Stomach (tissue), 19 donors: ENCODE results near the gene SHISA3. TPM values are rescaled to one million over a fixed set of nuclear protein-coding genes. Genes with fewer than 3 reads are reported as not detected.

Experiments
- DNase-seq, 2 donors: peaks; one replicate each; pipeline versions ENCODE4 v3.0.0 to v3.0.0-alpha.2; 2013 to 2019
- H3K27ac ChIP-seq, 5 donors: fragments of 200-600 bp in 4 of 5; sonication (generic) in 4 of 5; one replicate each; pipeline ENCODE4 v1.5.1; 2013 to 2019; ENCODE audit warnings: mild to moderate bottlenecking in 1 of 5, moderate library complexity in 1 of 5
- H3K27me3 ChIP-seq, 3 donors: fragments of 200-600 bp; sonication (generic); one replicate each; pipeline ENCODE4 v1.5.1; 2017 to 2019; ENCODE audit warnings: mixed run types in 1 of 3
- H3K36me3 ChIP-seq, 4 donors: fragments of 200-600 bp; sonication (generic); 1 replicate in 3 of 4; 2 replicates in 1 of 4; pipeline ENCODE4 v1.5.1; 2016 to 2019
- H3K4me1 ChIP-seq, 4 donors: fragments of 200-600 bp; sonication (generic); one replicate each; pipeline ENCODE4 v1.5.1; 2016 to 2019
- H3K4me3 ChIP-seq, 4 donors: fragments of 200-600 bp; sonication (generic) in 3 of 4; one replicate each; pipeline ENCODE4 v1.5.1; 2016 to 2019; ENCODE audit warnings: mild to moderate bottlenecking in 1 of 4
- H3K9me3 ChIP-seq, 4 donors: fragments of 200-600 bp; sonication (generic); one replicate each; pipeline ENCODE4 v1.5.1; 2016 to 2019
- EP300 ChIP-seq: sonication (generic); formaldehyde crosslinking; IDR thresholded peaks from one replicate; pipeline ENCODE4 v1.6.1; 2017; ENCODE audit warnings: antibody characterized with exemption
- POLR2A ChIP-seq, 4 donors: fragments of 450-650 bp; IDR thresholded peaks; one replicate each; pipeline ENCODE4 v1.6.1; 2016; ENCODE audit warnings: antibody characterized with exemption in 4 of 4, control low read depth in 2 of 4, mild to moderate bottlenecking in 1 of 4, moderate library complexity in 1 of 4
- POLR2AphosphoS5 ChIP-seq, 3 donors: sonication (generic); formaldehyde crosslinking; IDR thresholded peaks; one replicate each; pipeline ENCODE4 v1.6.1; 2016; ENCODE audit warnings: antibody characterized with exemption in 3 of 3
- WGBS, 5 donors: extraction: QIAGEN DNeasy Blood & Tissue Kit in 3 of 5; methylation state at CpG; one replicate each; pipeline versions ENCODE4 v1.1.5 to v1.1.7; 2013 to 2018; 5-methylcytosine and 5-hydroxymethylcytosine counted together
- intact Hi-C: fragments of 100-400 bp; cut with DNase I; formaldehyde crosslinking; loops from one replicate; pipeline ENCODE4 v1.15.1; 2023; ENCODE audit warnings: low total_unique reads
- long read RNA-seq, 10 donors: transcript quantifications; one replicate each; lab custom pipeline, GENCODE V29; 2026
- polyA plus RNA-seq, 3 donors: library from polyadenylated mRNA; stranded (reverse); fragments of 200-250 nt; gene quantifications; one replicate each; pipeline ENCODE4 v1.2.3, GENCODE V29; 2013
- total RNA-seq, 5 donors: library from RNA; depleted of rRNA; stranded (reverse); fragments of >200 nt; gene quantifications; one replicate each; pipeline versions ENCODE4 v1.1.0 to v1.2.3, GENCODE V29; 2014 to 2016
- TF ChIP-seq, protein P1 (sequence below), 7 experiments: fragments of 450-650 bp in 4 of 7; fragments of 200-600 bp in 3 of 7; sonication (generic) in 3 of 7; IDR thresholded peaks; one replicate each; pipeline ENCODE4 v1.5.1; 2016 to 2019; ENCODE audit warnings: antibody characterized with exemption in 7 of 7, control low read depth in 2 of 7, mild to moderate bottlenecking in 1 of 7
- donor health status: healthy with polysubstance abuse.
- donor health status: Bipolar disorder and iron deficiency.
- donor health status: healthy.

SHISA3 gene
- total RNA-seq: 1 to 10 TPM; 1.2 to 8.4 (median 4.9) TPM
- 1 to 10 TPM in 1 of 3 donors, under 1 TPM in 1, not detected in 1; 0.44 to 1.5 TPM for polyA plus RNA-seq
- long read RNA-seq, donor 1, transcript SHISA3-201 (2 exons, 1,971 nt): major isoform, 21 of 21 reads
- long read RNA-seq, donor 1, partial matches to known transcripts: 0 of 21 reads
- long read RNA-seq, donor 1, other reads (novel, unspliced or antisense): 0 of 21 reads
- long read RNA-seq, donor 2, transcript SHISA3-201 (2 exons, 1,971 nt): major isoform, 7 of 7 reads
- long read RNA-seq, donor 2, partial matches to known transcripts: 0 of 7 reads
- long read RNA-seq, donor 2, other reads (novel, unspliced or antisense): 0 of 7 reads
- long read RNA-seq, donor 3, partial matches to known transcripts: 0 of 3 reads
- long read RNA-seq, donor 3, other reads (novel, unspliced or antisense): 0 of 3 reads
- long read RNA-seq, donor 4, partial matches to known transcripts: 0 of 3 reads
- long read RNA-seq, donor 4, other reads (novel, unspliced or antisense): 0 of 3 reads
- long read RNA-seq, donor 5, transcript SHISA3-201 (2 exons, 1,971 nt): major isoform, 48 of 48 reads
- long read RNA-seq, donor 5, partial matches to known transcripts: 0 of 48 reads
- long read RNA-seq, donor 5, other reads (novel, unspliced or antisense): 0 of 48 reads
- long read RNA-seq, donor 6: 0 reads
- long read RNA-seq, donor 7, transcript SHISA3-201 (2 exons, 1,971 nt): major isoform, 40 of 40 reads
- long read RNA-seq, donor 7, partial matches to known transcripts: 0 of 40 reads
- long read RNA-seq, donor 7, other reads (novel, unspliced or antisense): 0 of 40 reads
- long read RNA-seq, donor 8, transcript SHISA3-201 (2 exons, 1,971 nt): major isoform, 8 of 8 reads
- long read RNA-seq, donor 8, partial matches to known transcripts: 0 of 8 reads
- long read RNA-seq, donor 8, other reads (novel, unspliced or antisense): 0 of 8 reads
- long read RNA-seq, donor 9, transcript SHISA3-201 (2 exons, 1,971 nt): major isoform, 24 of 24 reads
- long read RNA-seq, donor 9, partial matches to known transcripts: 0 of 24 reads
- long read RNA-seq, donor 9, other reads (novel, unspliced or antisense): 0 of 24 reads
- long read RNA-seq, donor 10, partial matches to known transcripts: 0 of 2 reads
- long read RNA-seq, donor 10, other reads (novel, unspliced or antisense): 0 of 2 reads

DNA sequence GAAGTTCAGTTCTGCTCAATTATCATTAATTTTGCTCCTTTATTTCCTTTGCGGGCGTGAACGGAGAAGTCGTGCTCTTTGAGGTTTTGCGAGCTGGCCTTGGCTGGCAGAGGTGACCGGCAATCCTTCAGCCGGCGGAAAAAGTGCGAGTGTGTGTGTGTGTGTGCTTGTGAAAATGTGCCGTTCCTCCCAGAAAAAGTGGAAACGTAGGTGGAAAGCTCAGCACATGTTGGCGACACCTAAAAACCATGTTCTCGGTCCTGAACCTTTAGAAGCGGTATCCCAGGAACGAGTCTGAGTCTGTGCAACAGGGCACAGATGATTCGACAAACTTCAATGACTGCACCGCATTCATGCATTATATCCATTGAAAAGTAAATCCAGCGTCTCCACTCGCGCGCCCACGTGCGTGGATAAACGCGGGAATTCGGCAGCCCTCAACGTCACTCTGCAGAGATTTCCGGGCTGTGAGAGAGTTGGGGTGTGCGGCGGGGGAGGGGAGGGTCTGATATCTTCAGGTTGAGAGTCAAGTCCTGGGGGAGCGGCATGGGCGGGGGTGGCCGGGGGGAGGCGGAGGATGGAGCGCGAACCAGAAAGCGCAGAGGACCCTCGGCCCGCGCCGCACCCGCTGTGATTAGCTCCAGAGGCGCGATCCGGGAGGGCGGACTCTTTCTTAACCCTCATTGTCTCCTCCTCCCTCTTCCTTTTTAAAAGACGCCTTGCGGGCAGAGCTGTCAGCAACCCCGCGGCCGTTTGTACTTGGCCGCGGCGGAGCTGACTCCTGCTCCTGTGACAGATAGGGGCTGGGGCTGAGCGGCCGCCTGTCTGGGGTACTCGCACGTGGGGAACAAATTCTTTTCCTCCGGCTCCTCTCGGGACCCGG is at the start of gene SHISA3:
Gene SHISA3, plus strand, starts transcription at position 737 of the 883 bp plus-strand sequence. CDS start 569 bp downstream, outside the sequence.
- H3K36me3 ChIP-seq: no peaks in the 10 kb centered on the region
- peaks cover 29 to 33% (median 31%) of the 10 kb centered on the region in 4 donors for H3K4me1 ChIP-seq
- TF ChIP-seq, protein P1, sequence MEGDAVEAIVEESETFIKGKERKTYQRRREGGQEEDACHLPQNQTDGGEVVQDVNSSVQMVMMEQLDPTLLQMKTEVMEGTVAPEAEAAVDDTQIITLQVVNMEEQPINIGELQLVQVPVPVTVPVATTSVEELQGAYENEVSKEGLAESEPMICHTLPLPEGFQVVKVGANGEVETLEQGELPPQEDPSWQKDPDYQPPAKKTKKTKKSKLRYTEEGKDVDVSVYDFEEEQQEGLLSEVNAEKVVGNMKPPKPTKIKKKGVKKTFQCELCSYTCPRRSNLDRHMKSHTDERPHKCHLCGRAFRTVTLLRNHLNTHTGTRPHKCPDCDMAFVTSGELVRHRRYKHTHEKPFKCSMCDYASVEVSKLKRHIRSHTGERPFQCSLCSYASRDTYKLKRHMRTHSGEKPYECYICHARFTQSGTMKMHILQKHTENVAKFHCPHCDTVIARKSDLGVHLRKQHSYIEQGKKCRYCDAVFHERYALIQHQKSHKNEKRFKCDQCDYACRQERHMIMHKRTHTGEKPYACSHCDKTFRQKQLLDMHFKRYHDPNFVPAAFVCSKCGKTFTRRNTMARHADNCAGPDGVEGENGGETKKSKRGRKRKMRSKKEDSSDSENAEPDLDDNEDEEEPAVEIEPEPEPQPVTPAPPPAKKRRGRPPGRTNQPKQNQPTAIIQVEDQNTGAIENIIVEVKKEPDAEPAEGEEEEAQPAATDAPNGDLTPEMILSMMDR (IDR thresholded peaks at IDR 0.05): no peak
- TF ChIP-seq POLR2A (IDR thresholded peaks at IDR 0.05): no peak
- TF ChIP-seq EP300: no peak
- TF ChIP-seq POLR2AphosphoS5 (IDR thresholded peaks at IDR 0.05): no peak
- H3K4me3 ChIP-seq: peak within 1 kb of the TSS; percentile 49 to 68 (median 55)
- H3K27me3 ChIP-seq: peaks cover 0 to 81% (median 44%) of the 10 kb centered on the region in 3 donors
- 3 to 9% (median 4%) methylated on average over 37 to 61 of the region's 61 CpGs for WGBS, 5 donors
- H3K27ac ChIP-seq: peak within 1 kb of the TSS in 3 of 5 donors; percentile 8 to 49 (median 20)
- no peaks in the 10 kb centered on the region for H3K9me3 ChIP-seq
- DNase-seq: peak in 1 of 2 donors; percentile 67
- intact Hi-C loops: no loop called here

GRCh38 chr4:42348247-42348646 is 49.0 kb upstream of the SHISA3 start:
- Histone ChIP-seq H3K27ac (no peak overlapping the region), H3K27me3 (no peaks in the 10 kb centered on the region), H3K4me1 (no peaks in the 10 kb centered on the region), H3K4me3 (no peak overlapping the region), H3K9me3 (no peaks in the 10 kb centered on the region), H3K36me3 (no peaks in the 10 kb centered on the region)
- DNase-seq: no peak
- 62 to 76% (median 71%) methylated on average over 2 of the region's 2 CpGs for WGBS, 5 donors
- TF ChIP-seq POLR2A (IDR thresholded peaks at IDR 0.05) (no peak), POLR2AphosphoS5 (IDR thresholded peaks at IDR 0.05) (no peak), EP300 (no peak)
- TF ChIP-seq, protein P1 (IDR thresholded peaks at IDR 0.05): no peak
- intact Hi-C loops: no loop called here

- H3K27ac ChIP-seq: no peak overlapping the region
- H3K4me3 ChIP-seq: no peak overlapping the region
- intact Hi-C loops: no loop called here
- H3K9me3 ChIP-seq: no peaks in the 10 kb centered on the region
- no peaks in the 10 kb centered on the region for H3K36me3 ChIP-seq
- TF ChIP-seq, protein P1 (IDR thresholded peaks at IDR 0.05): no peak
- TF ChIP-seq POLR2AphosphoS5 (IDR thresholded peaks at IDR 0.05): no peak
- TF ChIP-seq EP300: no peak
- no peak for TF ChIP-seq POLR2A (IDR thresholded peaks at IDR 0.05)
- H3K4me1 ChIP-seq: no peaks in the 10 kb centered on the region
- no peak for DNase-seq
- no peaks in the 10 kb centered on the region for H3K27me3 ChIP-seq
- 74 to 79% (median 78%) methylated on average over 5 of the region's 5 CpGs for WGBS, 5 donors
Observed at GRCh38 chr4:42348692-42349091, 48.6 kb upstream of the SHISA3 start.
